Gastroesophageal sphincter (tissue), 4 donors: Measurements from ENCODE around the gene ENPP3. TPM values are rescaled to one million over a fixed set of nuclear protein-coding genes. Genes with fewer than 3 reads are reported as not detected.
A peak's percentile ranks its signal among the peaks of the same experiment; 100 is the strongest.

Experiments
- ATAC-seq: fragments of 150-250 bp; one replicate; pipeline ENCODE4 v1.9.1; 2016; ENCODE audit warnings: mild to moderate bottlenecking, moderate library complexity
- H3K27ac ChIP-seq, 4 donors: fragments of 200-600 bp; sonication (generic) in 3 of 4; 1 replicate in 3 of 4; 2 replicates in 1 of 4; pipeline ENCODE4 v1.5.1; 2016 to 2019
- H3K27me3 ChIP-seq: fragments of 200-600 bp; sonication (generic); one replicate; pipeline ENCODE4 v1.5.1; 2019
- H3K36me3 ChIP-seq, 2 donors: fragments of 200-600 bp; sonication (generic); one replicate each; pipeline ENCODE4 v1.5.1; 2019; ENCODE audit warnings: control low read depth in 1 of 2
- H3K4me1 ChIP-seq, 3 donors: fragments of 200-600 bp; sonication (generic); 1 replicate in 2 of 3; 2 replicates in 1 of 3; pipeline ENCODE4 v1.5.1; 2016 to 2019; ENCODE audit warnings: control low read depth in 2 of 3
- H3K4me3 ChIP-seq, 2 donors: fragments of 200-600 bp; sonication (generic); one replicate each; pipeline ENCODE4 v1.5.1; 2019; ENCODE audit warnings: mild to moderate bottlenecking in 1 of 2, moderate library complexity in 1 of 2
- H3K9me3 ChIP-seq, 3 donors: fragments of 200-600 bp; sonication (generic); one replicate each; pipeline ENCODE4 v1.5.1; 2017 to 2019; ENCODE audit warnings: control low read depth in 2 of 3
- CTCF ChIP-seq, 4 experiments: fragments of 200-600 bp in 2 of 4; fragments of 450-650 bp in 2 of 4; sonication (generic) in 1 of 4; IDR thresholded peaks; one replicate each; pipeline ENCODE4 v1.5.1; 2017 to 2019; ENCODE audit warnings: antibody characterized with exemption in 4 of 4, mild to moderate bottlenecking in 2 of 4, moderate library complexity in 2 of 4
- EP300 ChIP-seq: sonication (generic); formaldehyde crosslinking; IDR thresholded peaks from one replicate; pipeline ENCODE4 v1.6.1; 2017; ENCODE audit warnings: antibody characterized with exemption, mild to moderate bottlenecking
- POLR2A ChIP-seq, 2 donors: fragments of 450-650 bp; IDR thresholded peaks; one replicate each; pipeline ENCODE4 v1.6.1; 2017; ENCODE audit warnings: antibody characterized with exemption in 2 of 2, mild to moderate bottlenecking in 2 of 2, moderate library complexity in 1 of 2
- POLR2AphosphoS5 ChIP-seq: sonication (generic); formaldehyde crosslinking; IDR thresholded peaks from one replicate; pipeline ENCODE4 v1.6.1; 2017; ENCODE audit warnings: antibody characterized with exemption
- WGBS, 2 donors: methylation state at CpG; one replicate each; pipeline ENCODE4 v1.1.5; 2018; ENCODE audit warnings: low coverage in 1 of 2; 5-methylcytosine and 5-hydroxymethylcytosine counted together
- total RNA-seq, 4 donors: library from RNA; depleted of rRNA; stranded (reverse); fragments of >200 nt; gene quantifications; one replicate each; pipeline ENCODE4 v1.1.0, GENCODE V29; 2016

ENPP3 gene
- total RNA-seq, 4 donors from 2014 or later, result 0.35 to 1.5 (median 0.39) TPM; not detected in 1

GRCh38 chr6:131597446-131597845, 39.7 kb upstream of the ENPP3 start:
- Histone ChIP-seq H3K36me3 (peaks cover 19 to 100% of the 10 kb centered on the region in 2 donors), H3K4me3 (no peak overlapping the region), H3K4me1 (no peaks in the 10 kb centered on the region), H3K9me3 (no peaks in the 10 kb centered on the region), H3K27ac (no peak overlapping the region), H3K27me3 (no peaks in the 10 kb centered on the region)
- no peak for ATAC-seq
- peak in 1 of 4 experiments; percentile 12 for TF ChIP-seq CTCF (IDR thresholded peaks at IDR 0.05)
- no peak for TF ChIP-seq POLR2A (IDR thresholded peaks at IDR 0.05)
- WGBS, 2 donors, result 83 to 88% methylated on average over 1 to 3 of the region's 3 CpGs

- ATAC-seq, result no peak
- WGBS, 2 donors, result 63 to 69% methylated on average over 4 of the region's 4 CpGs
- Histone ChIP-seq H3K9me3 (no peaks in the 10 kb centered on the region), H3K4me1 (no peaks in the 10 kb centered on the region), H3K36me3 (peaks cover 11 to 100% of the 10 kb centered on the region in 2 donors), H3K27me3 (no peaks in the 10 kb centered on the region), H3K4me3 (no peak overlapping the region), H3K27ac (no peak overlapping the region)
- TF ChIP-seq CTCF (IDR thresholded peaks at IDR 0.05) (no peak), EP300 (no peak), POLR2AphosphoS5 (no peak), POLR2A (IDR thresholded peaks at IDR 0.05) (no peak)
These were observed 36.4 kb upstream of the ENPP3 start for GRCh38 chr6:131600716-131601115.

- no peaks in the 10 kb centered on the region for H3K4me1 ChIP-seq
- TF ChIP-seq POLR2A (IDR thresholded peaks at IDR 0.05), result no peak
- no peak for ATAC-seq
- WGBS, 2 donors, result 50 to 54% methylated on average over 1 of the region's 1 CpG
- H3K27me3 ChIP-seq, result no peaks in the 10 kb centered on the region
- H3K27ac ChIP-seq, result no peak overlapping the region
- H3K4me3 ChIP-seq, result no peak overlapping the region
- peaks cover 6 to 100% of the 10 kb centered on the region in 2 donors for H3K36me3 ChIP-seq
- no peaks in the 10 kb centered on the region for H3K9me3 ChIP-seq
These were observed 34.3 kb upstream of the ENPP3 start for GRCh38 chr6:131602781-131603312.

GRCh38 chr6:131613296-131613925, 23.7 kb upstream of the ENPP3 start:
- no peak for TF ChIP-seq EP300
- TF ChIP-seq POLR2A (IDR thresholded peaks at IDR 0.05), result no peak
- TF ChIP-seq POLR2AphosphoS5, result no peak
- TF ChIP-seq CTCF (IDR thresholded peaks at IDR 0.05), result no peak
- no peak for ATAC-seq
- 82 to 84% methylated on average over 5 of the region's 5 CpGs for WGBS, 2 donors
- Histone ChIP-seq H3K27me3 (no peaks in the 10 kb centered on the region), H3K4me1 (no peaks in the 10 kb centered on the region), H3K36me3 (peaks cover 22 to 100% of the 10 kb centered on the region in 2 donors), H3K9me3 (no peaks in the 10 kb centered on the region), H3K27ac (no peak overlapping the region), H3K4me3 (no peak overlapping the region)

- Histone ChIP-seq H3K4me1 (no peaks in the 10 kb centered on the region), H3K27me3 (no peaks in the 10 kb centered on the region), H3K4me3 (no peak overlapping the region), H3K27ac (no peak overlapping the region), H3K36me3 (peaks cover 20 to 100% of the 10 kb centered on the region in 2 donors), H3K9me3 (no peaks in the 10 kb centered on the region)
- TF ChIP-seq EP300 (no peak), POLR2AphosphoS5 (no peak), POLR2A (IDR thresholded peaks at IDR 0.05) (no peak), CTCF (IDR thresholded peaks at IDR 0.05) (no peak)
- 96 to 100% methylated on average over 1 to 4 of the region's 4 CpGs for whole genome bisulfite sequencing, 2 donors
- no peak for ATAC-seq
These were observed 21.8 kb upstream of the ENPP3 start for GRCh38 chr6:131615275-131615674.
